HG03045 (cell line): Measurements from ENCODE around the gene SLC22A6.
"Not testable (repeated sequence)": the region's sequence is repeated elsewhere in the genome, so short reads cannot be mapped to it uniquely, and the experiment has no call there.

Experiments
- ATAC-seq: cut with Tn5 transposase; IDR thresholded peaks from one replicate; pipeline ENCODE4 v1.9.1; 2021; ENCODE audit warnings: mild to moderate bottlenecking, moderate library complexity; ENCODE audit not compliant: unreplicated experiment

Gene SLC22A6

GRCh38 chr11:62985041-62985750 is 429 bp upstream of the SLC22A6 start:
- ATAC-seq = no peak

- no peak for ATAC-seq
Observed at GRCh38 chr11:62983536-62984199, 1.1 kb downstream of the SLC22A6 start.

GRCh38 chr11:62981743-62982142 is 3.0 kb downstream of the SLC22A6 start:
- no peak for ATAC-seq

- no peak for ATAC-seq
Observed at GRCh38 chr11:62980133-62980760, 4.5 kb downstream of the SLC22A6 start.

GRCh38 chr11:62976109-62976508 is 8.7 kb downstream of the SLC22A6 start:
- ATAC-seq = no peak

GRCh38 chr11:62974848-62975522 is 9.8 kb downstream of the SLC22A6 start:
- ATAC-seq = no peak

GRCh38 chr11:62965574-62965973 is 19.2 kb downstream of the SLC22A6 start:
- ATAC-seq = no peak

GRCh38 chr11:62962391-62962790 is 22.4 kb downstream of the SLC22A6 start:
- ATAC-seq = no peak

GRCh38 chr11:62961017-62961570 is 23.7 kb downstream of the SLC22A6 start:
- ATAC-seq = no peak

GRCh38 chr11:62959422-62959980 is 25.3 kb downstream of the SLC22A6 start:
- no peak for ATAC-seq

GRCh38 chr11:62958547-62959421 is 26.0 kb downstream of the SLC22A6 start:
- ATAC-seq = no peak

- ATAC-seq = no peak
Observed at GRCh38 chr11:62957147-62957546, 27.6 kb downstream of the SLC22A6 start.

- ATAC-seq = no peak
Observed at GRCh38 chr11:62954478-62954877, 30.3 kb downstream of the SLC22A6 start.

- ATAC-seq = no peak
Observed at GRCh38 chr11:62953811-62954210, 31.0 kb downstream of the SLC22A6 start.

GRCh38 chr11:62948765-62949320 is 35.9 kb downstream of the SLC22A6 start:
- no peak for ATAC-seq

- ATAC-seq = not testable (repeated sequence)
Observed at GRCh38 chr11:62945538-62945937, 39.2 kb downstream of the SLC22A6 start.

GRCh38 chr11:62937528-62937927 is 47.2 kb downstream of the SLC22A6 start:
- ATAC-seq = not testable (repeated sequence)

- ATAC-seq = no peak
Observed at GRCh38 chr11:62934496-62934785, 50.3 kb downstream of the SLC22A6 start.

- no peak for ATAC-seq
Observed at GRCh38 chr11:62933750-62934495, 50.8 kb downstream of the SLC22A6 start.
